NB4 (cell line): Measurements from ENCODE around the gene WDR89.

Experiments used
- DNase-seq: peaks from one replicate; pipeline ENCODE4 v3.0.0; 2010; ENCODE audit warnings: low read depth
- H3K4me3 ChIP-seq: one replicate; pipeline ENCODE4 v1.5.1; 2011; ENCODE audit warnings: mild to moderate bottlenecking, low read depth, low read length, moderate library complexity
- MYC ChIP-seq: IDR thresholded peaks from 2 replicates; pipeline ENCODE4 v1.6.1; 2011; ENCODE audit warnings: low read depth, low read length
- POLR2A ChIP-seq: IDR thresholded peaks from 2 replicates; pipeline ENCODE4 v1.6.1; 2011; ENCODE audit warnings: mild to moderate bottlenecking; ENCODE audit not compliant: insufficient read length; ENCODE audit errors: extremely low read depth
- TF ChIP-seq, protein P1 (sequence below): IDR thresholded peaks from one replicate; pipeline ENCODE4 v1.5.1; 2012; ENCODE audit warnings: low read depth, low read length
- TF ChIP-seq, protein P2 (sequence below): IDR thresholded peaks from 2 replicates; pipeline ENCODE4 v1.6.1; 2011; ENCODE audit warnings: low read depth, low read length

Gene WDR89

DNA sequence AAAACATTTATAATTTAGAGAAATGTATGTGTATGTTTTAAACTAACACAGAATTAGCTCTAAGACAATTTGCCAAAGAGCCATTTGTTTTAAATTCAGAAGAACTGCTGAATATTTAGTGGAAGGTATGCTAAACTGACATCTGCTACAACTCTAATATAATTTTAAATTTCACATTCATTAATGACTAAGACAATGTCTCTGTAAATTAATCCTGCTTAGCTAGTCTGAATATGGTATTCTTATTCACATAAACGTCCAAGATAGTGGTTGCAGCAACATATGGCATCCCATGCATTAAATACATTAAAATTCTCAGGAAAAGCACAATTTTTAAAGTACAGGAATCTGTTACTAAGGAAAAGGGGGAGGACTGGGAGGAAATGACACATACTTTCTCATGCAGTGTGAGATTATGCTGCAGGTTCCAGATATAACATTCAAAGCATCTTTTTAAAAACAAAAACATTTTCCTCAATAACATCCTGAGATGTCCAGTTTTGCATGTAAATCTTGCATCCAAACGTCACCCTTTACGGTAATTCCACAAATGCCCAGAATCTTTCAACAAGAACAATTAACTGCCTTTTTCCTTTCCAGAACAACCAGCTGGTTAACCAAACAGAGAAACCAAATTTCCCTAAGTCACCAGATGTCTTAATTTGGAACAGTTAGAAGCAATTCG, 26.9 kb downstream of the WDR89 start:
- TF ChIP-seq MYC (no peak), POLR2A (no peak)
- TF ChIP-seq, protein P1, sequence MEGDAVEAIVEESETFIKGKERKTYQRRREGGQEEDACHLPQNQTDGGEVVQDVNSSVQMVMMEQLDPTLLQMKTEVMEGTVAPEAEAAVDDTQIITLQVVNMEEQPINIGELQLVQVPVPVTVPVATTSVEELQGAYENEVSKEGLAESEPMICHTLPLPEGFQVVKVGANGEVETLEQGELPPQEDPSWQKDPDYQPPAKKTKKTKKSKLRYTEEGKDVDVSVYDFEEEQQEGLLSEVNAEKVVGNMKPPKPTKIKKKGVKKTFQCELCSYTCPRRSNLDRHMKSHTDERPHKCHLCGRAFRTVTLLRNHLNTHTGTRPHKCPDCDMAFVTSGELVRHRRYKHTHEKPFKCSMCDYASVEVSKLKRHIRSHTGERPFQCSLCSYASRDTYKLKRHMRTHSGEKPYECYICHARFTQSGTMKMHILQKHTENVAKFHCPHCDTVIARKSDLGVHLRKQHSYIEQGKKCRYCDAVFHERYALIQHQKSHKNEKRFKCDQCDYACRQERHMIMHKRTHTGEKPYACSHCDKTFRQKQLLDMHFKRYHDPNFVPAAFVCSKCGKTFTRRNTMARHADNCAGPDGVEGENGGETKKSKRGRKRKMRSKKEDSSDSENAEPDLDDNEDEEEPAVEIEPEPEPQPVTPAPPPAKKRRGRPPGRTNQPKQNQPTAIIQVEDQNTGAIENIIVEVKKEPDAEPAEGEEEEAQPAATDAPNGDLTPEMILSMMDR: no peak
- TF ChIP-seq, protein P2, sequence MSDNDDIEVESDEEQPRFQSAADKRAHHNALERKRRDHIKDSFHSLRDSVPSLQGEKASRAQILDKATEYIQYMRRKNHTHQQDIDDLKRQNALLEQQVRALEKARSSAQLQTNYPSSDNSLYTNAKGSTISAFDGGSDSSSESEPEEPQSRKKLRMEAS: no peak
- DNase-seq: no peak
- H3K4me3 ChIP-seq: no peak overlapping the region

DNA sequence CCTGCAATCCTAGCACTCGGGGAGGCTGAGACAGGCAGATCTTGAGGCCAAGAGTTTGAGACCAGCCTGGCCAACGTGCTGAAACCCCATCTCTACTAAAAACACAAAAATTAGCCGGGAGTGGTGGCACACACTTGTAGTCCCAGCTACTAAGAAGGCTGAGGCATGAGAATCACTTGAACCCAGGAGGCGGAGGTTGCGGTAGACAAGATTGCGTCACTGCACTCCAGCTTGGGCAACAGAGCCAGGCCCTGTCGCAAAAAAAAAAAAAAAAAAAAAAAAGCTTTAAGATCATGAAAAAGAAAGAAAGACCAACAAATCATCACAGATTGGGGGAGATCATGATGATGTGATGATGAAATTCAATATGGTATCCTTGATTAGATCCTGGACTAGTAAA, 30.6 kb downstream of the WDR89 start:
- peak; percentile 40 for DNase-seq
- H3K4me3 ChIP-seq: no peak overlapping the region

DNA sequence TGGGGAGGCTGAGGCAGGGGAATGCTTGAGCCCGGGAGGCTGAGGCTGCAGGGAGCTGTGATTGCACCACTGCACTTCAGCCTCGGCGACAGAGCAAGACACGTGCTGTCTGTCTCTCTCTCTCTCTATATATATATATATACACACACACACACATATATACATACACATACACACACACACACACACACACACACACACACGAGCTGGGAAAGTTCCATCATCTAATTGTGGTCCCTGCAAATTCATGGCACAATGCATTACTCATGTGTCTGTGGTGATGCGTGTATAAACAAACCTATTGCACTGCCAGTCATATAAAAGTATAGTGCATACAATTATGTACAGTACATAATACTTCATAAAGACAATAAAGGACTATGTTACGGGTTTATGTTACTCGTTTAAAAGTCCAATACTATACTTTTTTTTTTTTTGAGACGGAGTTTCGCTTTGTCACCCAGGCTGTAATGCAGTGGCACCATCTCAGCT, 36.6 kb downstream of the WDR89 start:
- TF ChIP-seq, protein P2: no peak
- TF ChIP-seq, protein P1: no peak
- TF ChIP-seq POLR2A: no peak
- TF ChIP-seq MYC: no peak
- no peak overlapping the region for H3K4me3 ChIP-seq
- no peak for DNase-seq

More for the DNA sequence above, 30.6 kb downstream of the WDR89 start:
- TF ChIP-seq, protein P2: no peak
- no peak for TF ChIP-seq MYC
- TF ChIP-seq, protein P1: no peak
- TF ChIP-seq POLR2A: no peak

DNA sequence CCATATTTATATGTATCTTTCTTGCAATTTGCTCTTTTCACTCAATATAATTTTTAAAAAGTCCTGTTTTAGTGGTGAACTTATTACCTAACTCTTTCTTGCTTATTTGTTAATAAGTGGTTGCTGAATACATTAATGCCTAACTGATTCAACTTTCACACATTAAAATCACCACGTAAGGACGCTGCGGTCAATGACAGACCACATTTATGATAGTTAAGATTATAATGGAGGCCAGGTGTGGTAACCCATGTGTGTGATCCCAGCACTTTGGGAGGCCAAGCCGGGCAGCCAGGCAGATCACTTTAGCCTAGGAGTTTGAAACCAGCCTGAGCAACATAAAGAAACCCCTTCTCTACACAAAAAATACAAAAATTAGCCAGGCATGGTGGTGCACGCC, 37.0 kb downstream of the WDR89 start:
- no peak for TF ChIP-seq POLR2A
- TF ChIP-seq, protein P1: no peak
- TF ChIP-seq, protein P2: no peak
- TF ChIP-seq MYC: no peak
- no peak overlapping the region for H3K4me3 ChIP-seq
- no peak for DNase-seq

DNA sequence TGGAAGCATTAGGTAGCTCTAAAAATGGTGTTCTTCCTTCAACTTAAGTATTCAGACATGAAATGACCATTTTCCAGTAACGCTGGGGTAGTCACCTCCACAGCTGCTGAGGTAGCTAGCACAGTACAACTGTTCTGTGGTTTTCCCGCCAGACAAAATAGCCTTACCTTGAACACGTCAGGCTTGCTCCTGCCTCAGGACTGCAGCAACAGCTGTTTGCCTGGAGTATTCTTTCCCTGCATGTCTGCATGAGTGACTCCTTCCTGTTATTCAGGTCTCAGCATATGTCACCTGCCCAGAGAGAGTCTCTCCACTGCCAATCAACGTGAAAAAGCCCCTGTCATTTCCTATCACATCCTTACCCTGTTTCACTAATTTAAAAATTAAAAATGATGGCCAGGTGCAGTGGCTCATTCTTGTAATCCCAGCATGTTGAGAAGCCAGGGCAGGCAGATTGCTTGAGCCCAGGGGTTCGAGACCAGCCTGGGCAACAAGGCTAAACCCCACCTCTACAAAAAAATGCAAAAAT, 37.9 kb downstream of the WDR89 start:
- H3K4me3 ChIP-seq: no peak overlapping the region
- TF ChIP-seq, protein P2: no peak
- no peak for TF ChIP-seq POLR2A
- TF ChIP-seq, protein P1: no peak
- TF ChIP-seq MYC: no peak
- DNase-seq: no peak
